HEK293T (cell line): ENCODE results near the gene PPP4R3B.

Experiments
- ELF4 ChIP-seq: fragments of 450-650 bp; IDR thresholded peaks from 2 replicates; pipeline ENCODE4 v1.6.1; 2017; ENCODE audit warnings: antibody characterized with exemption
- TARDBP ChIP-seq: fragments of 450-650 bp; IDR thresholded peaks from 2 replicates; pipeline ENCODE4 v1.6.1; 2016
- ZNF384 ChIP-seq: fragments of 450-650 bp; IDR thresholded peaks from 2 replicates; pipeline ENCODE4 v1.6.1; 2016

DNA sequence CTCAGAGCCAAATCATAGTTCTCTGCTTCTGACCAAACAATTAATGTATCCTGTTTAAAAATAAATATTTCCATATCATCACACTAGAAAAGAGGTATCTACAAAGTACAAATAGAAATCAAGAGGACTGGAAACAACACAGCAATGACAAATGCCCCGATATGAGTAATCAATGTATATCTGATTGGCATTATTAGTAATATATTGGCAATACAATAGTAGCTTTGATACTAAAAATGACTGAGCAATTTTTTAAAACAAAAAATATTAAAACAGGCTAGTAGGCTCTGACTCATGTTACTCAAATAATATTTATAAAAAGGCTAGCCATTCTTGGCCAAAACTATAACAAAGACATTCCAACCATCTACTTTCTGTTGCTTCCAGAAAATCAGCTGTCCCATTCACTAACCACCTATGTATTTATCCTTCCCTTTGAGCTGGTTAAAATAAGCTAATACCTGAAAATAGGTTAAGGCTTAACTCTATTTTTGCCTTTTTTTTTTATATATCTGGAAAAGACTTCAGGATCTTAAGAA lies 13.3 kb downstream of the PPP4R3B start:
- TF ChIP-seq ZNF384: no peak
- TF ChIP-seq TARDBP: no peak
- no peak for TF ChIP-seq ELF4
